OCI-LY7 (cell line): ENCODE data around the gene GPRIN1. TPM values are rescaled to one million over a fixed set of nuclear protein-coding genes. Genes with fewer than 3 reads are reported as not detected.
A peak's percentile ranks its signal among the peaks of the same experiment; 100 is the strongest.

Experiments used
- BruUV-seq: library from RNA; stranded (reverse); fragments of 400-500 nt; replicated peaks from 2 replicates; lab custom pipeline; 2021; lab: Mats Ljungman, UMichigan
- CTCF ChIA-PET: fragments of 300-600 bp; sonication (Branson Sonifier 250); formaldehyde crosslinking; loops from one replicate; lab custom pipeline; 2022; ENCODE audit warnings: antibody characterized with exemption; ENCODE audit not compliant: unreplicated experiment; lab: Charles Lee
- POLR2A ChIA-PET: fragments of 300-600 bp; sonication (Branson Sonifier 250); formaldehyde crosslinking; loops from one replicate; lab custom pipeline; 2022; ENCODE audit warnings: antibody characterized with exemption; lab: Charles Lee
- DNase-seq: peaks from one replicate; pipeline ENCODE4 v3.0.0-alpha.2; 2015; ENCODE audit warnings: low spot score
- H2AFZ ChIP-seq: fragments of 200-600 bp; sonication (generic), shearing (Covaris generic); 2 replicates; pipeline ENCODE4 v1.6.1; 2014; ENCODE audit warnings: mild to moderate bottlenecking, antibody characterized with exemption, low read length, moderate library complexity
- H3K27ac ChIP-seq: fragments of 200-600 bp; sonication (generic); 2 replicates; pipeline ENCODE4 v1.5.1; 2014; ENCODE audit warnings: mixed run types, low read depth, mild to moderate bottlenecking, moderate library complexity, low read length, inconsistent platforms; ENCODE audit not compliant: poor library complexity, severe bottlenecking
- H3K36me3 ChIP-seq: fragments of 200-600 bp; sonication (generic); 2 replicates; pipeline ENCODE4 v1.6.1; 2014; ENCODE audit warnings: mild to moderate bottlenecking, antibody characterized with exemption, low read length, moderate library complexity, mixed read lengths; ENCODE audit not compliant: insufficient read depth
- H3K4me1 ChIP-seq: fragments of 200-600 bp; sonication (generic); 2 replicates; pipeline ENCODE4 v1.5.1; 2014; ENCODE audit warnings: mild to moderate bottlenecking, low read length; ENCODE audit not compliant: insufficient read depth, poor library complexity, severe bottlenecking
- H3K4me2 ChIP-seq: fragments of 200-600 bp; sonication (generic); 2 replicates; pipeline ENCODE4 v1.6.1; 2014; ENCODE audit warnings: mild to moderate bottlenecking, low read length
- H3K4me3 ChIP-seq: fragments of 200-600 bp; sonication (generic); 2 replicates; pipeline ENCODE4 v1.5.1; 2014; ENCODE audit warnings: mild to moderate bottlenecking, low read depth, low read length; ENCODE audit not compliant: poor library complexity, severe bottlenecking
- H3K79me2 ChIP-seq: fragments of 200-600 bp; sonication (generic); 2 replicates; pipeline ENCODE4 v1.6.1; 2016; ENCODE audit warnings: low read depth, mild to moderate bottlenecking, low read length, moderate library complexity, mixed read lengths; ENCODE audit not compliant: insufficient read depth
- H3K9me2 ChIP-seq: fragments of 200-600 bp; sonication (generic); 2 replicates; pipeline ENCODE4 v1.6.1; 2016; ENCODE audit warnings: mild to moderate bottlenecking, low read length, mixed read lengths; ENCODE audit not compliant: insufficient read depth
- H3K9me3 ChIP-seq: fragments of 200-600 bp; sonication (generic); 2 replicates; pipeline ENCODE4 v1.6.1; 2014; ENCODE audit warnings: mild to moderate bottlenecking, mixed run types, low read length, mixed read lengths
- H4K20me1 ChIP-seq: fragments of 200-600 bp; sonication (generic); 2 replicates; pipeline ENCODE4 v1.6.1; 2014; ENCODE audit warnings: mild to moderate bottlenecking, antibody characterized with exemption, low read length, moderate library complexity, mixed read lengths; ENCODE audit not compliant: insufficient read depth
- EZH2phosphoT487 ChIP-seq: fragments of 200-600 bp; sonication (generic); IDR thresholded peaks from 2 replicates; pipeline ENCODE4 v1.6.1; 2018; ENCODE audit warnings: low read depth, borderline replicate concordance, mild to moderate bottlenecking, mixed run types, antibody characterized with exemption, low read length, moderate library complexity, mixed read lengths
- intact Hi-C: fragments of 100-400 bp; cut with micrococcal nuclease; formaldehyde crosslinking; loops from one replicate; pipeline ENCODE4 v1.10.0; 2022; ENCODE audit not compliant: unreplicated experiment
- total RNA-seq, 2 experiments: library from RNA; depleted of rRNA in 1 of 2; stranded (reverse); fragments of >200 nt in 1 of 2; shearing (Covaris generic) in 1 of 2; gene quantifications; 2 replicates each; pipeline ENCODE4 v1.2.3, GENCODE V29; 2014 to 2022
- TF ChIP-seq, protein P1 (sequence below): fragments of 200-600 bp; sonication (generic); conservative IDR thresholded peaks from 2 replicates; pipeline ENCODE4 v1.5.1; 2014; ENCODE audit warnings: mild to moderate bottlenecking, antibody characterized with exemption, low read length, moderate library complexity, mixed read lengths

Gene GPRIN1
- total RNA-seq, 2 experiments from 2014 or later = 3.8 to 5.3 TPM

- intact Hi-C loops = loop anchor here (2.0 to 5.0 kb wide), 2 partner anchors 229 to 656 kb away; partner anchors contain the start of genes CLTB, PRELID1 and RAB24
- BruUV-seq = no TSS peak
- no peaks in the 10 kb centered on the region for H4K20me1 ChIP-seq
- H3K4me2 ChIP-seq = peak overlapping the region; percentile 63
- H3K4me1 ChIP-seq = peaks cover 24% of the 10 kb centered on the region
- no peaks in the 10 kb centered on the region for H3K79me2 ChIP-seq
- no peaks in the 10 kb centered on the region for H3K36me3 ChIP-seq
- H3K9me2 ChIP-seq = no peaks in the 10 kb centered on the region
- peak overlapping the region; percentile 42 for H3K27ac ChIP-seq
- H2AFZ ChIP-seq = peak overlapping the region; percentile 49; the same call in 1 of the 2 replicates
- ChIA-PET POLR2A (interaction anchor here (0.9 to 2.3 kb wide), 4 partner anchors 12 to 36 kb away, joined by 3 to 15 read pairs (median 6); partner anchors contain the start of genes EIF4E1B and SNCB), CTCF (no interaction called here)
- H3K4me3 ChIP-seq = peak overlapping the region; percentile 86
- no peak for TF ChIP-seq EZH2phosphoT487
- TF ChIP-seq, protein P1, sequence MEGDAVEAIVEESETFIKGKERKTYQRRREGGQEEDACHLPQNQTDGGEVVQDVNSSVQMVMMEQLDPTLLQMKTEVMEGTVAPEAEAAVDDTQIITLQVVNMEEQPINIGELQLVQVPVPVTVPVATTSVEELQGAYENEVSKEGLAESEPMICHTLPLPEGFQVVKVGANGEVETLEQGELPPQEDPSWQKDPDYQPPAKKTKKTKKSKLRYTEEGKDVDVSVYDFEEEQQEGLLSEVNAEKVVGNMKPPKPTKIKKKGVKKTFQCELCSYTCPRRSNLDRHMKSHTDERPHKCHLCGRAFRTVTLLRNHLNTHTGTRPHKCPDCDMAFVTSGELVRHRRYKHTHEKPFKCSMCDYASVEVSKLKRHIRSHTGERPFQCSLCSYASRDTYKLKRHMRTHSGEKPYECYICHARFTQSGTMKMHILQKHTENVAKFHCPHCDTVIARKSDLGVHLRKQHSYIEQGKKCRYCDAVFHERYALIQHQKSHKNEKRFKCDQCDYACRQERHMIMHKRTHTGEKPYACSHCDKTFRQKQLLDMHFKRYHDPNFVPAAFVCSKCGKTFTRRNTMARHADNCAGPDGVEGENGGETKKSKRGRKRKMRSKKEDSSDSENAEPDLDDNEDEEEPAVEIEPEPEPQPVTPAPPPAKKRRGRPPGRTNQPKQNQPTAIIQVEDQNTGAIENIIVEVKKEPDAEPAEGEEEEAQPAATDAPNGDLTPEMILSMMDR = no peak
- H3K9me3 ChIP-seq = no peaks in the 10 kb centered on the region
- DNase-seq = no peak
These were observed 36.2 kb upstream of the GPRIN1 start for GRCh38 chr5:176646049-176646706.

DNA sequence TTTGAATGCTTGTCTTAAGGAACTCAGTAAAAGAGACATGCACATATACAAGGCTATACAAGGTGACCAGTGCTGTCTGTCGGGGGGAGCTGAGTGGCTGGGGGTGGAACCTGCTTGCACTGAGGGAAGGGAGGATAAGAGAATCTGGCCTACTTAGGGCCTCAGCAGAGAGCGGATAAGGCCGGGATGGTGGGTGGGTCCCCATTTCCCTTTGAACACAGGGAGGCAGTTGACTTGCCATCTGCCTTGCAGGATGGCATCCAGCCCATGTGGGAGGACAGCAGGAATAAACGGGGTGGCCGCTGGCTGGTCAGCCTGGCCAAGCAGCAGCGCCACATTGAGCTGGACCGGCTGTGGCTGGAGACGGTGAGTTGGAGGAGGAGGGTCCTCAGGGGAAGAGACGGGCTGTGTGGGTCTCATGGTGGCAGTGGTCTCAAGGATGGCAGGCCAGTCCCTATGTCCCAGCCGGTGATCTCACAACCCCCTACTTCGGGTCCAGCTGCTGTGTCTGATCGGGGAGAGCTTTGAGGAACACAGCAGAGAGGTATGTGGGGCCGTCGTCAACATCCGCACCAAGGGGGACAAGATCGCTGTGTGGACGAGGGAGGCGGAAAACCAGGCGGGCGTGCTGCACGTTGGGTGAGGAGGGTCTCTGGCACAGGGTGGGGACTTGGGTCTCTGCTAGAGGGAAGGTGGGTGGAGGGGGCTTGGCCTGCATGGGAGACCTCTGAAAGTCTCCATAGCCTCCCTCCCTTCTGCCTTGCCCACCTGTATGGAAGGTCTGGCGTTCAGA lies 35.1 kb upstream of the GPRIN1 start:
- H3K27ac ChIP-seq = no peak overlapping the region
- CTCF ChIA-PET = interaction anchor here (0.8 kb wide), 1 partner anchor 15 kb away, joined by 3 read pairs; no protein-coding TSS in a partner anchor

More for the DNA sequence above, 35.1 kb upstream of the GPRIN1 start:
- Histone ChIP-seq H2AFZ (no peak overlapping the region), H3K36me3 (no peaks in the 10 kb centered on the region), H3K4me3 (no peak overlapping the region), H3K79me2 (no peaks in the 10 kb centered on the region), H3K4me1 (peaks cover 24% of the 10 kb centered on the region), H3K4me2 (no peak overlapping the region), H3K9me3 (no peaks in the 10 kb centered on the region), H4K20me1 (no peaks in the 10 kb centered on the region), H3K9me2 (no peaks in the 10 kb centered on the region)
- no TSS peak for BruUV-seq
- POLR2A ChIA-PET = interaction anchor here (0.6 kb wide), 1 partner anchor 201 kb away, joined by 3 read pairs; no protein-coding TSS in a partner anchor
- intact Hi-C loops = loop anchor here (5.0 kb wide), 1 partner anchor 657 kb away; the partner anchor contains the start of genes PRELID1 and RAB24
- no peak for TF ChIP-seq EZH2phosphoT487
- TF ChIP-seq, protein P1 = no peak
- DNase-seq = no peak
